Left ventricle myocardium inferior (tissue), 1 donor: ENCODE measurements around the gene EXOC4. TPM values are rescaled to one million over a fixed set of nuclear protein-coding genes. Genes with fewer than 3 reads are reported as not detected.

ENCODE experiments used
- DNase-seq: peaks from one replicate; pipeline ENCODE4 v3.0.0-alpha.2; 2020
- H3K27ac ChIP-seq: fragments of 200-600 bp; replicated peaks from 2 replicates; pipeline ENCODE4 v1.8.0; 2021
- H3K27me3 ChIP-seq: fragments of 200-600 bp; 2 replicates; pipeline ENCODE4 v1.8.0; 2021; ENCODE audit warnings: low read depth
- H3K36me3 ChIP-seq: fragments of 200-600 bp; 2 replicates; pipeline ENCODE4 v1.8.0; 2021
- H3K4me1 ChIP-seq: fragments of 200-600 bp; 2 replicates; pipeline ENCODE4 v1.8.0; 2021
- H3K4me3 ChIP-seq: fragments of 200-600 bp; 2 replicates; pipeline ENCODE4 v1.8.0; 2021; ENCODE audit warnings: mild to moderate bottlenecking, moderate library complexity
- H3K9me3 ChIP-seq: fragments of 200-600 bp; replicated peaks from 2 replicates; pipeline ENCODE4 v1.8.0; 2021
- CTCF ChIP-seq: fragments of 200-600 bp; IDR thresholded peaks from 2 replicates; pipeline ENCODE4 v1.8.0; 2021; ENCODE audit warnings: antibody characterized with exemption, mild to moderate bottlenecking, borderline replicate concordance
- intact Hi-C: fragments of 100-400 bp; cut with micrococcal nuclease; formaldehyde crosslinking; loops from one replicate; pipeline ENCODE4 v1.11.0; 2022
- total RNA-seq: library from RNA; stranded (reverse); fragmentation: NEBNext Ultra II Directional; extraction: Animal tissue kit (Norgen Biotek cat#: 25700); gene quantifications from one replicate; pipeline ENCODE4 v1.2.1, GENCODE V29; 2021
- donor health status: DM: no; HTN: yes; CAD: no; lungs with severe emphysema.

Gene EXOC4
- total RNA-seq, 1 donor from 2014 or later = 33.8 TPM

GRCh38 chr7:133290676-133291333, 37.9 kb downstream of the EXOC4 start:
- H3K36me3 ChIP-seq = peaks cover 24% of the 10 kb centered on the region
- peaks cover 21% of the 10 kb centered on the region for H3K4me1 ChIP-seq
- intact Hi-C loops = no loop called here
- H3K27ac ChIP-seq = no peak overlapping the region
- H3K9me3 ChIP-seq = no peaks in the 10 kb centered on the region
- no peak overlapping the region for H3K4me3 ChIP-seq
- no peak for DNase-seq
- TF ChIP-seq CTCF = no peak
- no peaks in the 10 kb centered on the region for H3K27me3 ChIP-seq

GRCh38 chr7:133292631-133293030, 39.8 kb downstream of the EXOC4 start:
- Histone ChIP-seq H3K27ac (no peak overlapping the region), H3K36me3 (peaks cover 24% of the 10 kb centered on the region), H3K9me3 (no peaks in the 10 kb centered on the region), H3K4me3 (no peak overlapping the region), H3K4me1 (peaks cover 25% of the 10 kb centered on the region), H3K27me3 (no peaks in the 10 kb centered on the region)
- no peak for TF ChIP-seq CTCF
- intact Hi-C loops = no loop called here
- no peak for DNase-seq

DNA sequence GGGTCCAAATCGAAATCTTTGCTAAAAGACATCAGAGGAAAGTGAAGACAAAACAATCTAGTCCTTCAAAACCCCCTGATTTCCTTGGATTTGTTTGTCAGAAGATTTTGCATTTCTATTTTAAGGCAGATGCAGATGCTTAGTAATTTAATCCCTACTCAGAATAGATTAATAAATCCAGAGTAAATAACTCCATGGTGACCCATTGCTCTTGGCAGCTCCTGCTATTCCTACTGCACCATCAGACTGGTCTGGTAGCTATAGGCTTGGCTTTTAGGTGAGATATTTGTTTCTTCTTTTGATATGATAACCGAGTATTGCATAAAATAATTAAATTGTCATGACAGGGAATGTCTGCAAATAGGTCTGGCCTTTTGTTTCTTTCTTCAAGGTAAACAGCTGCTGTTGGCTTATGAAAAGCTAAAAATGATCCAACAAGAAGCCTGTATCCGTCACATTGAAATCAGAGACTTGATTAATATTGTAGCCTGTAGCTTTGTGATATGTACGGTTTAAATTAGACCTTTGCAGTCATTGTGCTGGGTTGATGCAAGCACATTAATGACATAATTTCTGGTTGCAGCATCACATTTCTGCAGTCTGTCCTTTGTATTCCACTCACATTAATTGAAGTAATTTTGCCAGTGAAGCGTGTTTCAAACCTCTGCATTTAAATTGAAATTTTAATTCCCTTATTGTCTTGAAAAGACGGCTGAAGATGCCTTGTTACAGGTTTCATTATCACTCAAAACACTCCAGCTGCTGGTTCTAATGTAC, 40.7 kb downstream of the EXOC4 start:
- peaks cover 25% of the 10 kb centered on the region for H3K4me1 ChIP-seq
- intact Hi-C loops = no loop called here
- no peak for DNase-seq
- H3K9me3 ChIP-seq = no peaks in the 10 kb centered on the region
- H3K27ac ChIP-seq = no peak overlapping the region
- no peak for TF ChIP-seq CTCF
- H3K36me3 ChIP-seq = peaks cover 22% of the 10 kb centered on the region
- no peak overlapping the region for H3K4me3 ChIP-seq
- no peaks in the 10 kb centered on the region for H3K27me3 ChIP-seq

DNA sequence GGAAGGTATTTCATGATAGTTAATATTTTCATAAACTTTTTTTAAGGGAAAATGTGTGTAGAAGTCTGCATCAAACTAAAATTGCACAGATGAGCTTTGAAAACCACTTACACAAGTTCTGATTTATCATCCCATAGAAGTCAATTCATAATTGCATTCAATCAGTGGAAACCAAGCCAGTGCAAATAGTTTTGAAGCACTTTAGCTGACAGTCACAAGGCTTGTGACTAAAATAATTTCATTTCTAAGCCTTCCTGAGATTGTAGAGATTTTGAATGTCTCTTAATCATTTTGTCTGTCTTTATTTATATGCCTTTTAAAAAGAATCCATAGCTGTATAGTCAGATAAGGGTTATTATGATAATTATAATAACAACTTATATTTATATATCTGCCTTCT, 41.4 kb downstream of the EXOC4 start:
- H3K27ac ChIP-seq = no peak overlapping the region
- no peak overlapping the region for H3K4me3 ChIP-seq
- H3K36me3 ChIP-seq = peaks cover 16% of the 10 kb centered on the region
- no peaks in the 10 kb centered on the region for H3K27me3 ChIP-seq
- H3K9me3 ChIP-seq = no peaks in the 10 kb centered on the region
- TF ChIP-seq CTCF = no peak
- DNase-seq = no peak
- intact Hi-C loops = no loop called here
- peaks cover 30% of the 10 kb centered on the region for H3K4me1 ChIP-seq

GRCh38 chr7:133295484-133295883, 42.6 kb downstream of the EXOC4 start:
- Histone ChIP-seq H3K9me3 (no peaks in the 10 kb centered on the region), H3K4me1 (peaks cover 43% of the 10 kb centered on the region), H3K4me3 (no peak overlapping the region), H3K27ac (no peak overlapping the region), H3K36me3 (peaks cover 3% of the 10 kb centered on the region), H3K27me3 (no peaks in the 10 kb centered on the region)
- DNase-seq = no peak
- no peak for TF ChIP-seq CTCF
- intact Hi-C loops = no loop called here
